GM21423 (cell line): ENCODE measurements around the gene TMEM151B.
"Not testable (repeated sequence)": the region's sequence is repeated elsewhere in the genome, so short reads cannot be mapped to it uniquely, and the experiment has no call there.

ENCODE experiments used
- ATAC-seq: cut with Tn5 transposase; IDR thresholded peaks from one replicate; pipeline ENCODE4 v1.9.1; 2021; ENCODE audit warnings: mild to moderate bottlenecking, moderate library complexity; ENCODE audit not compliant: unreplicated experiment

Gene TMEM151B

DNA sequence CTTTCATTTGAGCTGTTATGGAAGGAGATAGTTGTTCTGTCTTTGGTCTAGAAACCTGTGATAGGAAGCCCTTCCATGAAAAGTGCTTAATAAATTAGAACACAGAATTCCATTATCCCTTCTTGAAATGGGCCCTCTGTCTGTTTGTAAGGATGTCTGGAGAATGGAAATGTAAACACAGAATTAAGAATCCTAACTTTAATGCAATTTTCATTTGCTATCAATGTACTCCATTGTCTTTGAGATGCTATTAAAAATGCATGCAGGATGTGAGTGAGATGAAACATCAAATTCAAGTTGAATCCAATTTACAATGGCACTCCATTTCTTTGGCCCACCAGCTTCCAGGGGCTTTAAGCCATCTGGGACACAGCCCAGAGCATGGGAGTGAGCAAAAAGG, 56.8 kb downstream of the TMEM151B start:
- no peak for ATAC-seq

DNA sequence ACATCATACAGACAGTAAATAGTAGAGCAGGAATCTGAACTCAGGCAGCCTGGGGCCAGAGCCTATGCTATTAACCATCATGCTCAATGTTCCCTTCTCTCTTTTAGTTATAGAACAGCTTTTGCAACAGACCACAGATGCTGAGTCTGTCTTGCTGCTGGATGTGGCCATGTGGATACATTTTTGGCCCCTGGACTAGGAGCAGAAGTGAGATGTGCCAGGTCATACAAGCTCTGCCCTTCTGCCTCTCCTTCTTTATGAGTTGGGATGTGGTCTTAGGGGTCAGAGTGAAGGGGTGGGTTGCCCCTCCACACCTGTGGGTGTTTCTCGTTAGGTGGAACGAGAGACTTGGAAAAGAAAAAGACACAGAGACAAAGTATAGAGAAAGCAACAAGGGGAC, 57.5 kb downstream of the TMEM151B start:
- ATAC-seq, result no peak

DNA sequence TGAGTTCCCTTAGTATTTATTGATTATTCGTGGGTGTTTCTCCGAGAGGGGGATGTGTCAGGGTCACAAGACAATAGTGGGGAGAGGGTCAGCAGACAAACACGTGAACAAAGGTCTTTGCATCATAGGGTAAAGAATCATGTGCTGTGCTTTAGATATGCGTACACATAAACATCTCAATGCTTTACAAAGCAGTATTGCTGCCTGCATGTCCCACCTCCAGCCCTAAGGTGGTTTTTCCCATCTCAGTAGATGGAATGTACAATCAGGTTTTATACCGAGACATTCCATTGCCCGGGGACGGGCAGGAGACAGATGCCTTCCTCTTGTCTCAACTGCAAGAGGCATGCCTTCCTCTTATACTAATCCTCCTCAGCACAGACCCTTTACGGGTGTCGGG, 58.0 kb downstream of the TMEM151B start:
- not testable (repeated sequence) for ATAC-seq

DNA sequence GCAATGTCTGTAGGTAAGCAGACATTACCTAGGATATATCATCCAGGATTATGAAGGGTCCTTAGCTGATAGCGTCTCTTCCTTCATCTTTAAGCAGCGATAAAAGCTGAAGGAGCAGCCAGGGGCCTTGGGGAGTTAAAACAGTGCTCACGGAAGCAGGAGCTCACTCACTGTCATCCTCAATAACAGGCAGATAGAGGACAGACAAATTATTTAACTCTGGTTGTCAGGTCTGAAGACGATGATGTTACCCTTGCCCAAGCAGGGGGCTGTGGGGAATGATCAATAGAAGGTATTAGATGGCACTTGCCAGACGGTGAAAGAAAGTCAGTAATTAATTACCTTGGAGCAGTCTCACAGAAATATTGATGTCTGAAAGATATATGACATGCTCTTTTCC, 59.6 kb downstream of the TMEM151B start:
- ATAC-seq, result no peak

DNA sequence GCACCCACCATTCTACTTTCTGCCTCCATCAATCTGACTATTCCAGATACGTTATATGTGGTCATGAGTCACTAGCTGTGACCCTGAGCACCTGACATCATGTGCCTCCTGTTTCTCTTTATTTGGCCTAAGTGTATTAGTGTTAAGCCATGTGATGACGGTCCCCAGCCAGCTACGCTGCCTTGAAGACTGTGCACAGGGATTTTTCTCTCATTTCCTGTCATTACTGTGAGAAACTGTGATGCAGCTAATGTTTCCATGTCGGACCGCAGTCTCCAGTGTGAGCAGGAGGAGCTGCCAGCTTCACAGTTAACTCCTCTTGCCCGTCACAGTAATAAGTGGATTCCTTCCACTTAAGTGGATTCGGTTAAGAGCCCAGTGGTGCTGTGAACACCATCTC, 62.3 kb downstream of the TMEM151B start:
- no peak for ATAC-seq

DNA sequence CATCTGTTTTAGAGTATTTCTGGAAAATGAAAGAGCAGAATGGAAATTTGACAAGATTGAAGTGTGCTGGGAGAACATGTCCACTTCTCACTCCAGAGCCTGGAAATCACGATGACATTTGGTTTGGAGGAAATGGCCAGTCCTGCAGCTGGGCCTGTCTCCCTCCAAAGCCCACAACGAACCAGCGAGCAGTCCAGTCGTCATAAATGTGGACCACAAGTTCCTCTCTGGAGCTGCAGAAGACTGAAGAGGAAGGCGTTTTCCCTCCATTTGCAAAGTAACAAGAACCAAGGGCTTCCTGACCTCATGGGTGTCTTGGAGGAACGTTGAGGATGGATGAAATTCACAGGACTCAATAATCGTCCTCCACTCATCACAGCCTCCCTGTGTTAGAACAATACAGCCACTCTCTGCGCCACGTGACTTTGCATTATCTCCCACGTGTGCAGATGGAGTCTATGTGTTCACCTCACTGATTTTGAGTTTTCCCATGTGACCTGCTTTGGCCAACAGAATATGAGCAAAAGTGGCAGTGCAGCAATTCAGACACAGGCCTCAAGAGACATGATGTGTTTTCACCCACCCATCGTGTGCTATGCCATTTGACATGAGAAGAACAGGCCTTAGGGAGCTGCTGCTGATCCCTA, 63.1 kb downstream of the TMEM151B start:
- no peak for ATAC-seq

DNA sequence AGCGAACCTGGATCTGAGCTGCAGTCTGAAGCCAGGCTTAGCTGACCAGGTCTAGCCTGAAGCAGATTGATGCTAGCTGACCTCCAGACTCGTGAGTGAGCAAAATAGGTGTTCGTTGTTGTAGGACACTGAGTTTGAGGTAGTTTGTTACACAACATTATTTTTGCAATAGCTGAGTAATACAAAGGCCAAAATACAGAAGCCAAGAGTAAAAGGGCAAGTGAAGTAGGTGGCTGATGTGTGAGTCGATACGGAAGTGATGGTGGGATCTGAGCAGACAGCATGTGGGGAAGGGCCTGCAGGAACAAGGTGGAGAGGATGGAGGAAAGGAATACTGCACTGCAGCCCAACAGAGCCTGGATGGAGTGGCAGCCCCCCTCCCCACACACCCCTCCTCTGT, 63.7 kb downstream of the TMEM151B start:
- no peak for ATAC-seq

DNA sequence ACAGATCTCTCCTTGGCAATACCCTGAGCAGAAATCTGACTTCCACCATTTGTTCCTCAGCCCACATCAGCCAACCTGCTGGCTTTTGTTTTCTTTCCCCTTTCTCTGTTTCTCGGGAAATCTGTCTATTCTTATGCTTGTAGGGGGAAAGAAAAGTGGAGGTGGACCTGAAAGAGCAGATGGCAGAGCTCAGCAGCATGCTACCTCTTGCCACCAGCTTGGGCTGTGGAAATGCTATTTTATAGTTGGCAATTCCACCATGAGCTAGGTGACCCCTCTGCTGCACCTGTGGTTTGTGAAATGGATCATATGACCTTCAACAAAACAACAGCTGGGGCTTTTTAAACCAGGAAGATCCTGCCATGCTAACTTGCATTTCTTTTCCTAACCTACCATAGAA, 65.4 kb downstream of the TMEM151B start:
- ATAC-seq, result no peak

DNA sequence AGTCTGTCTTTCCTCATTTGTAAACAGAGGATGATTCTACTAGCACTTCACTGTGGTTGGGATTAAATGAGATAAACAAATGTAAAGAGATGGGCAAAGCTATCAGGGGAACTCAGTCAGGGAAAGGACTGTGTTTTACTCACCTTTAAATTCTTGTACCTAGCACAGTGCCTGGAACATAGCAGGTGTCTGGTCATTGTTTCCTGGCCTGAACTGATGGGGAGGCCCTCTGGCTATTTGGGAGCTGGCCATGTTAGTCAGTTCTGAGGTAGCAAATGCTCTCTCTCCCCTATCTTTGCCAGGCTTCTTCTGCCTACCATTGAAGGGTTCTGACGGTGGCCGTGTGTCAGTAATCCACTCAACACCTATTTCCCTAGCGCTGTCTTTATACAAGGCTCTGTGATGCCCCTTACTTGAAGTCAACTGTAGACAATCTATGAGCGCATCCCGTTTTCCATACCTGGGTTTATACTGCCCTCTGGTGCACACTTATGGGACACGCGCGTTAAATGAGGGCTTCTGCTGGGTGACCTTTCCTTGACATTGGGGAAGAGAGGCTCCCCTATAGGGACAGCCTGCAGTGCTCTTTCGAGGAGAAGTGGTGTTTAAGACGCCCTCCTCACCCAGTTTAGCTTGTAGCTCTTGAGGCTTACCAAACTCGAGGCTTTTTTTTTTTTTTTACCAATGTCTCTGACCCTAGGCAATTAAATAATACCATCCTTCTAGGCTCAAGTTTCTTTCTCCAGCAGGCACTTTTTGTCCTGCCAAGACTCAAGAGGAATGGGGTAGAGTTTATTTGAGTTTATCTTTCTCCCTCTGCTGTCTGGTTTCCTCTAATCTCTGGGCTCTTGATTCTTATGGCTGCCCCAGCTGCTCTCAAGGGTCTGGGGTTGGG, 68.2 kb downstream of the TMEM151B start:
- no peak for ATAC-seq

DNA sequence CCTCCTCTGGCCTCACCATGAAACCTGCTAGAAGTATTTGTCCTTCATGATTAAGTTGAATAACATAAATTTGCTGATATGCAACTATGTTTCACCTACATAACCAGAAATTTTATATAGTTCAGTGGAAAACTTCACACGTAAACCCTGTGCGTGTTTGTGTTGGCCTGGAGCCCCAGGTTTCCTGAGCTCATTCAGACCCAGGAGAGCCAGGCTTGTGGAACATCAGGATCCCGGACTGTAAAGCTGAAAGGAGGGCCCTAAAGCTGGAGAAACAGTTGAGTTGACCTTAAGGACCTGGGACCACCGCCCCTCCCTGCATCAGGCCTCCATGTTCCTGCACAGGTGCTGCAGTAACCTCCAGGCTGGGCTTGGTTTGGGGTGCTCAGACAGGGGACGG, 69.1 kb downstream of the TMEM151B start:
- ATAC-seq, result no peak

DNA sequence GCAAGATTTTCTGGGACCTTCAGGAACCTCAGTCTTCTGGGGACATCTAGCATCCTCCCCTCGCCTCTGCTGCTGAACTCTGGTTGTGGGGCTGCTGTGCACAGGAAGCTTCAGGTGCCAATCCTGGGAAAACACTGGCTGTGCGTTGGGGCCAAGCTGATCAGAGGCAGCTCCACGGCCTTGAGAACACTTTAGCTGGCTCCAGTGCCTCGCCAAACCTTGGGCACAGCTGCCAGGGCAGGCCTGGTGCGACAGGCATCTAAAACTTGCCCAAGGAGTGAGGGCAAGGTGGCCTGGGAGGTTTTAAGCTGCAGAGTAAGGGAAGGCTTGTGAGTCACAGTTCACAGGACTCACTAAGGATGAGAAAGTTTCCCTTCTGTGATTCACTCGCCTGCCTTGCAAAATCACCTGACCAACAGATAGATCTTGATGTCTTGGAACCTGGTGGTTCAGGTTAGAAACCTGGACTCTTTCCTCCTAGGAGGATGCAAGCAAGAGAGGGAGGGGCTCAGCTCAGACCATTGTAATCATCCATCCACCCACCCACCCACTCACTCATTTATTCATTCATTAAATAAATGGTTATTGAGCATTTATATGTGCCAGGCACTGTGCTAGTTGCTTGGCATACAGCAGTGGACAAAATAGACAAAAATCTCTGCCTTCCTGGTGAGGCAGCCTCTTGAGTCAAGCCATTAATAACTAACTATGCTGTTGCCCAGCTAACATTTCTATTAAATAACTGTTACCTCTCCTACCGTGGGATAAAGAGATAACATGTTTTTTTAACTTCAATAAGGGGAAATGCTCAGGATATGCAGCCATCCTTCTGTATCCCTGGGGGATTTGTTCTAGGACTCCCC, 69.7 kb downstream of the TMEM151B start:
- ATAC-seq, result no peak

DNA sequence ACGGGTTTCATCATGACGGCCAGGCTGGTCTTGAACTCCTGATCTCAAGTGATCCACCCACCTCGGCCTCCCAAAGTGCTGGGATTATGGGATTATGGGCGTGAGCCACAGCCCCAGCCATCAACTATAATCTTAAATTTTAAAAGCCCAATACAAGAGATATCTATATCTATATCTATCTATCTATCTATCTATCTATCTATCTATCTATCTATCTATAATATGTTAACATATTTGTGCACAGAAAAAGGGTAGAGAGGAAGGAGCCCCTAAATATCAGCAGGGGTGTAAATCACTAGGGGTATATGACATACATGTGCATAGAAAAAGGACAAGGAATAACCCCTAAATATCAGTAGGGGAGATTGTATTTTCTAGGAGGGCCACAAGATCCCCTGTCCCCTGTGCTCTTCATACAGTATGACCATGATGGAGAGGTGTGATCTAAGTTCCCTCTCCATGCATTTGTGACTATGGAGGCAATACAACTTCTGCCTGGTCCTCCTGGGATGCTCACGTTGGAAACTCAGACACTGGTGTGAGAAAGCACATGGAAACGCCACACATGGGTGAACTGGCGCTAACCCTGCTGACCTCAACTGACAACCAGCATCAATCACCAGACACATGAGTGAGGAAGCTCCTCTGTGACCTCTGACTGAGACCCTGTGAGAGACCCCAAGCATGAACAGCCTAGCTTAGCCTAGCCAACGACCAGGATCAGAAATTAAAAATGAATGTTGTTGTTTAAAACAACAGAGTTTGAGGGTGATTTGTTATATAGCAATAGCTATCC, 71.0 kb downstream of the TMEM151B start:
- no peak for ATAC-seq

DNA sequence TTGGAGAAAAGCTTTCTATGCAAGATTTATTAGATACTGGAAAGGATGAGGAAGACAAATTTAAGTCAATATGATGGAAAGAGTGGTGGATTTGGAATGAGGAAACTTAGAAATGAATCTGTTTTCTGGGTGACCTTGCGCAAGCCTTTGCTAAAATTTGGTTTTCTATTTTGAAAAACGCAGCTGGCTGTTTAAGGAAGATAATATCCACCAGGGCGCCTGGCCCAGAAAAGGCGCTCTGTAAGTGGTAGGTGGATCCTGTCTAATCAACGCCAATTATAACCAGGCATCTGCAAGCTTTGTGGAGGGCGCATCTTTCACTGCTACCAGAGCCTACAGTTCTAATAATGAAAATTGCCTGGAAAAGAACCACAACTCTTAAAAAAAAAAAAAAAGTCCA, 71.8 kb downstream of the TMEM151B start:
- no peak for ATAC-seq

DNA sequence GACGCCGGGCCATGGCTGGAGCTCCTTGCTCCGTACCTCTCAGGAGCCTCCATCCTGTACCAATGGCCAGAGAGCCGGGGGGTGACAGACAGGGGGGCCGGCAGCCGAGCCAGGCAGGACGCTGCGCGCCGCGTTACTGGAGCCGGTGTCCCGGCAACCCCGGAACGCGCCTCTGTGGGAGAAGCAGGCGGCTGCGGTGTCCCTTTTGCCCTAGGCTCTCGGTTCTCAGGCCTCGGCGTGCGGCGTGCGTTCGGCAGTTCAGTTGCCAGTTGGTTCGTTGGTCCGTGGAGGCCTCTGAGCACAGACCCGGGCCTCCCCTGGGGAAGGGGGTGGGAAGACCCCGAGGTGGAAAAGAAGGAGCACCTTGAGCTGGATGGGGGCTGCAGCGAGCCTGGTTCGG, 72.2 kb downstream of the TMEM151B start, which contains the start of gene SPATS1:
Gene SPATS1, plus strand, starts transcription at position 162 of the 400 bp plus-strand sequence. CDS start 446 bp downstream, outside the sequence.
- ATAC-seq, result no peak

DNA sequence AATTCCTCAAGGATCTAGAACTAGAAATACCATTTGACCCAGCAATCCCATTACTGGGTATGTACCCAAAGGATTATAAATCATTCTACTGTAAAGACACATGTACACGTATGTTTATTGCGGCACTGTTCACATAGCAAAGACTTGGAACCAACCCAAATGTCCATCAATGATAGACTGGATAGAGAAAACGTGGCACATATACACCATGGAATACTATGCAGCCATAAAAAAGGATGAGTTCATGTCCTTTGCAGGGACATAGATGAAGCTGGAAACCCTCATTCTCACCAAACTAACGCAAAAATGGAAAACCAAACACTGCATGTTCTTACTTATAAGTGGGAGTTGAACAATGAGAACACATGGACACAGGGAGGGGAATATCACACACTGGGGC, 76.6 kb downstream of the TMEM151B start:
- ATAC-seq, result not testable (repeated sequence)

DNA sequence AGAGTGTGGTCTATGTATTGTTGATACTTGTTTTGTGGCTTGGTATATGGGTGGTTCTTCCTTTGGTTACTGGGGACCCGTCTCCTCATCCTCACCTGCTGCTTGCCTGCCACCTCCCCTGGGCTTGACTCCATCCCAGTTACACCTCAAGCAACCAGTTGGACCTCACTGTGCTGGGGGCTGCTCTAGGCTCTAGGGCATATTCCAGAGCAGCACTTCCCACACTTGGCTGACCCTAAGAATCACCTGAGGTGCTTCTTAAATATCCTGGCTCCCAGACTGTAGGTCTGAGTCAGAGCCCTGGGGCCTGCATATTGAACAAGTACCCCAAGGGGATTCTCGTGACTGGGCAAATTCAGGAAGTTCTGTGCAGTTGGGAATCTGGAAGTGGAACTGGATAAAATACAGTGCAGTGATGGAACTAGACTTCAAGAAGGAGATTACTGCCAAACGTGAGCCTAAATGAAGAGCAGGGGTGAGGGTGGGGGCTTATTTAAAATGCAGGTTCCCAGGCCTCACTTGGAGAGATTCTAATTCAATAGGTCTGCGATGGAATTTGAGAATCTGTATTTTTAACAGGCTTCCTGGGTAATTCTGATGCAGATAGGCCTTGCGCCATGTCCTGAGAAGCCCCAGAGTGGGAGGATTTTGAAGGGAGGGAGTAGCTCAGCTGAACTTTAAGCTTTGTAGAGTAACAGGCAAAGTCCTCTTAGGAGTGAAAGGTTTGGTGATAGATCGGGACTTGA, 79.8 kb downstream of the TMEM151B start:
- no peak for ATAC-seq

DNA sequence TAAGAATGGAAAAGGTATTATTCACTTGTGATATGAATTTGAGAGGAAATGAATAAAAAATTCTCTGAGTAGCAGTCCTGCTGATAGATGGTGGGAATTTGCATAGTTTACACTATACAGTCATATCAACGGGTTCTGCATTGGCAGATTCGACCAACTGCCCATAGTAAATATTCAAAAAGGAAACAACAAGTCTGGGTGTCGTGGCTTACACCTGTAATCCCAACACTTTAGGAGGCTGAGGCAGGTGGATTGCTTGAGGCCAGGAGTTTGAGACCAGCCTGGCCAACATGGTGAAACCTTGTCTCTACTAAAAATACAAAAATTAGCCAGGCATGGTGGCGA, 80.4 kb downstream of the TMEM151B start:
- not testable (repeated sequence) for ATAC-seq

DNA sequence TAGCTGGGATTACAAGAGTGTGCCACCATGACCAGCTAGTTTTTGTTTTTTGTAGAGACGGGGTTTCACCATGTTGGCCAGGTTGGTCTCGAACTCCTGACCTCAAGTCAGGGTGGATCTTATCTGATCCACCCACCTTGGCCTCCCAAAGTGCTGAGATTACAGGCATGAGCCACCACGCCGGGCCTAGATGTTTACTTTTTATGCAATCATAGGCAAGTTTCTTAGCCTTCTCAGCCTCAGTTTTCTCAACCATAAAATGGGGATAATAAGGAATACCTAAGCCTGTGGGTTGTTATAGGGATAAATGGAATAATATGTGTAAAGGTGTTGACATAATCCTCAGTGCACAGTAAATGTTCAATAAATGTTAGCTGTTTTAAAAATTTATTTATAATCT, 82.0 kb downstream of the TMEM151B start:
- no peak for ATAC-seq

DNA sequence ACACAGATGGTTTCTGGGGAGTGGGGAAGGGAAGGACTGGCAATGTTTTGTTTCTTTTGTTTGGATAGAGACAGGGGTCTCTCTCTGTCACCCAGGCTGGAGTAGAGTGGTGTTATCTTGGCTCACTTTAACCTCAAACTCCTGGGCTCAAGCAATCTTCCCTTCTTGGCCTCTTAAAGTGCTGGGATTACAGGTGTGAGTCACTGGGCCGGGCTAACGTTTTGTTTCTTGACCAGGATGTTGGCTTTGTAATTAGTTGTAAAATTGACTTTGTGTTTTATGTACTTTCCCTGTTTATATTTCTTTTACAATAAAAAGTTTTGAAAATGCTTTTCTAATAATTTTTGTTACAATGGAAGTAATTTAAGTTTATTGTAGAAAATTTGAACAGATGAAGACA, 83.1 kb downstream of the TMEM151B start:
- no peak for ATAC-seq

DNA sequence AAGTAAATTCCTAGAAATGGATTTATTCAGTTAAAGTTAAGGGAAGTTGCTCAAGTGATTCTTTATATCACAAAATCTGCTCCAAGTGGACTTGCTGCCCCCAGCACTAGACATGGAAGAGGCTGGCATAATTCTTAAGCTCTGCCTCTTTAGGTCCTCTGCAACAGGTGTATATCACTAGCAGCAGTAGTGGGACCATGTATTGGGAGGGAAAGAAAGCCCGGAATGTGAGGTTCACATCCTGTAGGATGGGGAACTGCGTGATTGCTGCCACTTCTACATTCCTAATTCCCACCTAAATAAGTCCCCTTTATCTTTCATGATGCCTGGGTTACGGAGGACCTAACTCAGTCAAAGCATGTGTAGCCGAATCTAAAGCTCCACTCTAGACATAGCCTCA, 85.4 kb downstream of the TMEM151B start:
- ATAC-seq, result no peak
